GM19193 (cell line): ENCODE measurements around the gene RAP1GAP2.

Experiments
- POLR2A ChIP-seq: IDR thresholded peaks from 4 replicates; pipeline ENCODE4 v1.6.1; 2011; ENCODE audit not compliant: insufficient read depth, insufficient read length; ENCODE audit errors: extremely low read depth

Gene RAP1GAP2

GRCh38 chr17:2901582-2901981, 105.3 kb downstream of the RAP1GAP2 start:
- no peak for TF ChIP-seq POLR2A

GRCh38 chr17:2902546-2902945, 106.3 kb downstream of the RAP1GAP2 start:
- TF ChIP-seq POLR2A: no peak

- no peak for TF ChIP-seq POLR2A
Observed at GRCh38 chr17:2903193-2903974, 107.1 kb downstream of the RAP1GAP2 start.

GRCh38 chr17:2904135-2904534, 107.9 kb downstream of the RAP1GAP2 start:
- no peak for TF ChIP-seq POLR2A

- no peak for TF ChIP-seq POLR2A
Observed at GRCh38 chr17:2905269-2905668, 109.0 kb downstream of the RAP1GAP2 start.

- no peak for TF ChIP-seq POLR2A
Observed at GRCh38 chr17:2905696-2906501, 109.7 kb downstream of the RAP1GAP2 start.

GRCh38 chr17:2906901-2907300, 110.7 kb downstream of the RAP1GAP2 start:
- TF ChIP-seq POLR2A: no peak

GRCh38 chr17:2909175-2909845, 113.1 kb downstream of the RAP1GAP2 start:
- TF ChIP-seq POLR2A: no peak

GRCh38 chr17:2909846-2910234, 113.6 kb downstream of the RAP1GAP2 start:
- no peak for TF ChIP-seq POLR2A

GRCh38 chr17:2911035-2911754, 115.0 kb downstream of the RAP1GAP2 start:
- TF ChIP-seq POLR2A: no peak

- TF ChIP-seq POLR2A: no peak
Observed at GRCh38 chr17:2911755-2912111, 115.5 kb downstream of the RAP1GAP2 start.

GRCh38 chr17:2912754-2913153, 116.5 kb downstream of the RAP1GAP2 start:
- TF ChIP-seq POLR2A: no peak

- no peak for TF ChIP-seq POLR2A
Observed at GRCh38 chr17:2916461-2916860, 120.2 kb downstream of the RAP1GAP2 start.

GRCh38 chr17:2921443-2921842, 125.2 kb downstream of the RAP1GAP2 start:
- no peak for TF ChIP-seq POLR2A

GRCh38 chr17:2924211-2924610, 128.0 kb downstream of the RAP1GAP2 start:
- no peak for TF ChIP-seq POLR2A

- no peak for TF ChIP-seq POLR2A
Observed at GRCh38 chr17:2925011-2925410, 128.8 kb downstream of the RAP1GAP2 start.
